ENCODE data around the gene DLEC1. TPM values are rescaled to one million over a fixed set of nuclear protein-coding genes. Genes with fewer than 3 reads are reported as not detected.
"Not testable (repeated sequence)": the region's sequence is repeated elsewhere in the genome, so short reads cannot be mapped to it uniquely, and the experiment has no call there.

DLEC1 gene
- polyA plus RNA-seq, 2 of the 4 experiments (the other 2 are of a cell fraction) = 0.10 TPM; not detected in 1

DNA sequence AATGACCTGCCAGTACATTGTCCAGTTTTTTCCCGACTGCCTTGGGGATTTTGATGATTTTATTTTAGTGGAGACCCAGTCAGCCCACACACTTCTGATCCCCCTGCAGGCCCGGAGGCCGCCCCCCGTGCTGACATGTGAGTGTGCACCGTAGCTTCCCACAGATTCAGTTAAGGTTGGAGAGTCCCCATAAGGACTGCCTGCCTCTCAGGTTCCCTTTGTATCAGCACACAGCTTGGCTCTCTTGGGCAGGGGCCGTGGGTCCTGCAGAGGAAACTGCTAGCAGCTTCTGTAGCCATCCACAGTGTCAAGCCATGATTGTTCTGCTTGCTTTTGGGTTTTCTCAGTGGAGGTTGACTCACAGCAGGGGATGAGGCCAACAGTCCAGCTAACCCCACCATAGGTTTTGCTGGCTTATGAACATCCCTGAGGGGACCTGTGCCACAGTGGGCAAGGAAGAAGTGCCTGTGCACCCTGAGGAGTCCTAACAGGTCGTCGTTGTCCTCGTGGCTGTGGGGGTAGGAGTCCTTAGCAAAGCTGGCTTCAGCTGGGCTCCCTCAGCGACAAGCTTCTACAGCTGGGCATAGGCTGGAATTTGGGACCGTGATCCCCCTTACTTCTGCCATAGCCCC lies 46.4 kb downstream of the DLEC1 start:
- no peak for TF ChIP-seq POLR2A (IDR thresholded peaks at IDR 0.05; ENCODE audit: low read length)
- no peak for TF ChIP-seq HDAC2 (IDR thresholded peaks at IDR 0.05)
- no peak for TF ChIP-seq ZNF302 (CRISPR knock-in tag; IDR thresholded peaks at IDR 0.05)
- TF ChIP-seq, protein P1, sequence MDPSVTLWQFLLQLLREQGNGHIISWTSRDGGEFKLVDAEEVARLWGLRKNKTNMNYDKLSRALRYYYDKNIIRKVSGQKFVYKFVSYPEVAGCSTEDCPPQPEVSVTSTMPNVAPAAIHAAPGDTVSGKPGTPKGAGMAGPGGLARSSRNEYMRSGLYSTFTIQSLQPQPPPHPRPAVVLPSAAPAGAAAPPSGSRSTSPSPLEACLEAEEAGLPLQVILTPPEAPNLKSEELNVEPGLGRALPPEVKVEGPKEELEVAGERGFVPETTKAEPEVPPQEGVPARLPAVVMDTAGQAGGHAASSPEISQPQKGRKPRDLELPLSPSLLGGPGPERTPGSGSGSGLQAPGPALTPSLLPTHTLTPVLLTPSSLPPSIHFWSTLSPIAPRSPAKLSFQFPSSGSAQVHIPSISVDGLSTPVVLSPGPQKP (IDR thresholded peaks at IDR 0.05; ENCODE audit: low read depth, low read length) = no peak
- no peak for TF ChIP-seq JUNB (IDR thresholded peaks at IDR 0.05)
- DNase-seq (ENCODE audit: low read depth in 1 of 2, low spot score in 1 of 2) (no peak), FAIRE-seq (no peak), ATAC-seq (peak; percentile 31 to 55; a peak in 5 of 6 replicates)
- H3K9me3 ChIP-seq = no peaks in the 10 kb centered on the region
- no peak overlapping the region for H3K4me3 ChIP-seq
- no peak overlapping the region for H3K4me2 ChIP-seq
- ChIA-PET CTCF (interaction anchor here (1.1 to 1.2 kb wide), 2 partner anchors 80 to 88 kb away, joined by 3 read pairs; no protein-coding TSS in a partner anchor), POLR2A (no interaction called here)
- H3K4me1 ChIP-seq = no peaks in the 10 kb centered on the region
- 74% methylated on average over 9 of the region's 11 CpGs for WGBS (ENCODE audit: missing lambda C conversion rate)
- H3K27ac ChIP-seq = no peak overlapping the region

DNA sequence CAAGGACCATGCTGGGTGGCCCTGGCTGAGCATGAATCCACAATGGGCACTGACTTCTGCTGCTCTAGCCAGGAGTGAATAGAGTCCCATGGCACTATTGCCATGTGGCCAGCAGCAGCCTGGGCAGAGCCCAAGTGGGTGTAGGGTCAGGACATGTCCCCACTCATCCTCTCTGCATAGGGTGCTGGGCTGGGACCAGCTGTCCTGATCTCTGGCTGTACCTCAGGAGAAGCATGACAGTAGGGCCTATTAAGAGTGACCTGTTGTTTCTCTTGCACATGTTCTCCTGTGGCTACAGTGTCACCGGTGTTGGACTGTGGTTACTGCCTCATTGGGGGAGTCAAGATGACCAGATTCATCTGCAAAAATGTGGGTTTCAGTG lies 46.9 kb downstream of the DLEC1 start:
- no peak overlapping the region for H3K4me3 ChIP-seq
- no peaks in the 10 kb centered on the region for H3K4me1 ChIP-seq
- ChIA-PET CTCF (interaction anchor here (1.1 kb wide), 1 partner anchor 81 kb away, joined by 3 read pairs; no protein-coding TSS in a partner anchor), POLR2A (no interaction called here)
- no peak for TF ChIP-seq HOXB13 (CRISPR knock-in tag; IDR thresholded peaks at IDR 0.05; ENCODE audit: low read depth)
- H3K4me2 ChIP-seq = no peak overlapping the region
- DNase-seq (ENCODE audit: low read depth in 1 of 2, low spot score in 1 of 2) = no peak
- no peak for FAIRE-seq
- WGBS (ENCODE audit: missing lambda C conversion rate) = 100% methylated on average over 1 of the region's 1 CpG
- H3K27ac ChIP-seq = no peak overlapping the region
- ATAC-seq = peak; percentile 40 to 51; a peak in 4 of 6 replicates
- no peaks in the 10 kb centered on the region for H3K9me3 ChIP-seq

DNA sequence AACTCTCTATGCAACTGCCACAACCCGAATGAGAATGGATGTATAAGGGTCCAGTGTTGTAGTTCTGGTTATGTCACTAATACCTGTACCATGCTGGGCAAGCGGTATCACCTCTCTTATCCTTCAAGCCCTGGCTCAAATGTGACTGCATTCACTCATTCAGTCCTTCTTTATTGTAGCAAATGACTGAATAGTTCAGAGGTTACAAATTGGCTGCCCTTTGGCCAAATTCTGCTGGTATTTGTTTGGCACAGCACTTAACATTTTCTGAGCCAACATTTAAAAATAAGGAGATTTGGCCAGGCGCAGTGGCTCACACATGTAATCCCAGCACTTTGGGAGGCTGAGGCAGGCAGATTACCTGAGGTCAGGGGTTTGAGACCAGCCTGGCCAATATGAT lies 47.5 kb downstream of the DLEC1 start:
- ATAC-seq = no peak
- ChIA-PET CTCF (interaction anchor here (1.1 kb wide), 1 partner anchor 81 kb away, joined by 3 read pairs; no protein-coding TSS in a partner anchor), POLR2A (no interaction called here)
- DNase-seq (ENCODE audit: low read depth in 1 of 2, low spot score in 1 of 2) = no peak
- WGBS (ENCODE audit: missing lambda C conversion rate) = 73% methylated on average over 3 of the region's 3 CpGs
- Histone ChIP-seq H3K4me1 (no peaks in the 10 kb centered on the region), H3K9me3 (no peaks in the 10 kb centered on the region), H3K27ac (no peak overlapping the region), H3K4me2 (no peak overlapping the region), H3K4me3 (no peak overlapping the region)
- no peak for FAIRE-seq
- TF ChIP-seq RARB (CRISPR knock-in tag; IDR thresholded peaks at IDR 0.05) = no peak
- TF ChIP-seq EHF (CRISPR knock-in tag; IDR thresholded peaks at IDR 0.05) = no peak
- no peak for TF ChIP-seq ZSCAN20 (CRISPR knock-in tag; IDR thresholded peaks at IDR 0.05)
- TF ChIP-seq HOXA7 (CRISPR knock-in tag; IDR thresholded peaks at IDR 0.05) = no peak
- no peak for TF ChIP-seq CBX8 (IDR thresholded peaks at IDR 0.05)
- TF ChIP-seq, protein P2, sequence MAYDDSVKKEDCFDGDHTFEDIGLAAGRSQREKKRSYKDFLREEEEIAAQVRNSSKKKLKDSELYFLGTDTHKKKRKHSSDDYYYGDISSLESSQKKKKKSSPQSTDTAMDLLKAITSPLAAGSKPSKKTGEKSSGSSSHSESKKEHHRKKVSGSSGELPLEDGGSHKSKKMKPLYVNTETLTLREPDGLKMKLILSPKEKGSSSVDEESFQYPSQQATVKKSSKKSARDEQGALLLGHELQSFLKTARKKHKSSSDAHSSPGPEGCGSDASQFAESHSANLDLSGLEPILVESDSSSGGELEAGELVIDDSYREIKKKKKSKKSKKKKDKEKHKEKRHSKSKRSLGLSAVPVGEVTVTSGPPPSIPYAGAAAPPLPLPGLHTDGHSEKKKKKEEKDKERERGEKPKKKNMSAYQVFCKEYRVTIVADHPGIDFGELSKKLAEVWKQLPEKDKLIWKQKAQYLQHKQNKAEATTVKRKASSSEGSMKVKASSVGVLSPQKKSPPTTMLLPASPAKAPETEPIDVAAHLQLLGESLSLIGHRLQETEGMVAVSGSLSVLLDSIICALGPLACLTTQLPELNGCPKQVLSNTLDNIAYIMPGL (CRISPR knock-in tag; IDR thresholded peaks at IDR 0.05; ENCODE audit: borderline replicate concordance) = no peak
- TF ChIP-seq, protein P3, sequence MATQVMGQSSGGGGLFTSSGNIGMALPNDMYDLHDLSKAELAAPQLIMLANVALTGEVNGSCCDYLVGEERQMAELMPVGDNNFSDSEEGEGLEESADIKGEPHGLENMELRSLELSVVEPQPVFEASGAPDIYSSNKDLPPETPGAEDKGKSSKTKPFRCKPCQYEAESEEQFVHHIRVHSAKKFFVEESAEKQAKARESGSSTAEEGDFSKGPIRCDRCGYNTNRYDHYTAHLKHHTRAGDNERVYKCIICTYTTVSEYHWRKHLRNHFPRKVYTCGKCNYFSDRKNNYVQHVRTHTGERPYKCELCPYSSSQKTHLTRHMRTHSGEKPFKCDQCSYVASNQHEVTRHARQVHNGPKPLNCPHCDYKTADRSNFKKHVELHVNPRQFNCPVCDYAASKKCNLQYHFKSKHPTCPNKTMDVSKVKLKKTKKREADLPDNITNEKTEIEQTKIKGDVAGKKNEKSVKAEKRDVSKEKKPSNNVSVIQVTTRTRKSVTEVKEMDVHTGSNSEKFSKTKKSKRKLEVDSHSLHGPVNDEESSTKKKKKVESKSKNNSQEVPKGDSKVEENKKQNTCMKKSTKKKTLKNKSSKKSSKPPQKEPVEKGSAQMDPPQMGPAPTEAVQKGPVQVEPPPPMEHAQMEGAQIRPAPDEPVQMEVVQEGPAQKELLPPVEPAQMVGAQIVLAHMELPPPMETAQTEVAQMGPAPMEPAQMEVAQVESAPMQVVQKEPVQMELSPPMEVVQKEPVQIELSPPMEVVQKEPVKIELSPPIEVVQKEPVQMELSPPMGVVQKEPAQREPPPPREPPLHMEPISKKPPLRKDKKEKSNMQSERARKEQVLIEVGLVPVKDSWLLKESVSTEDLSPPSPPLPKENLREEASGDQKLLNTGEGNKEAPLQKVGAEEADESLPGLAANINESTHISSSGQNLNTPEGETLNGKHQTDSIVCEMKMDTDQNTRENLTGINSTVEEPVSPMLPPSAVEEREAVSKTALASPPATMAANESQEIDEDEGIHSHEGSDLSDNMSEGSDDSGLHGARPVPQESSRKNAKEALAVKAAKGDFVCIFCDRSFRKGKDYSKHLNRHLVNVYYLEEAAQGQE (IDR thresholded peaks at IDR 0.05) = no peak

DNA sequence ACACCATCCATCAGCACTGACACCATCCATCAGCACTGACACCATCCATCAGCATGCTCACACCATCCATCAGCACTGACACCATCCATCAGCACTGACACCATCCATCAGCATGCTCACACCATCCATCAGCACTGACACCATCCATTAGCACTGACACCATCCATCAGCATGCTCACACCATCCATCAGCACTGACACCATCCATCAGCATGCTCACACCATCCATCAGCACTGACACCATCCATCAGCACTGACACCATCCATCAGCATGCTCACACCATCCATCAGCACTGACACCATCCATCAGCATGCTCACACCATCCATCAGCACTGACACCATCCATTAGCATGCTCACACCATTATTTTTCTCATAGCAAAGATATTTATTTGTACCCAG lies 48.3 kb downstream of the DLEC1 start:
- FAIRE-seq; H3K4me2 ChIP-seq; CTCF ChIA-PET; H3K9me3 ChIP-seq; POLR2A ChIA-PET; H3K4me1 ChIP-seq; ATAC-seq; H3K4me3 ChIP-seq; H3K27ac ChIP-seq; DNase-seq (ENCODE audit: low read depth in 1 of 2, low spot score in 1 of 2): not testable (repeated sequence)

Data from A549 (cell line).